B cell (primary cell): ENCODE results near the gene ARF6.
"Not testable (repeated sequence)": the region's sequence is repeated elsewhere in the genome, so short reads cannot be mapped to it uniquely, and the experiment has no call there.

Experiments
- EZH2 ChIP-seq: IDR thresholded peaks from 2 replicates; pipeline ENCODE4 v1.6.1; 2012; ENCODE audit warnings: borderline replicate concordance, low read depth, mild to moderate bottlenecking, moderate library complexity, low read length; ENCODE audit not compliant: insufficient read depth, poor library complexity, severe bottlenecking
- TF ChIP-seq, protein P1 (sequence below): fragments of 200-600 bp; IDR thresholded peaks from one replicate; pipeline ENCODE4 v1.8.0; 2022; ENCODE audit warnings: antibody characterized with exemption, mild to moderate bottlenecking

DNA sequence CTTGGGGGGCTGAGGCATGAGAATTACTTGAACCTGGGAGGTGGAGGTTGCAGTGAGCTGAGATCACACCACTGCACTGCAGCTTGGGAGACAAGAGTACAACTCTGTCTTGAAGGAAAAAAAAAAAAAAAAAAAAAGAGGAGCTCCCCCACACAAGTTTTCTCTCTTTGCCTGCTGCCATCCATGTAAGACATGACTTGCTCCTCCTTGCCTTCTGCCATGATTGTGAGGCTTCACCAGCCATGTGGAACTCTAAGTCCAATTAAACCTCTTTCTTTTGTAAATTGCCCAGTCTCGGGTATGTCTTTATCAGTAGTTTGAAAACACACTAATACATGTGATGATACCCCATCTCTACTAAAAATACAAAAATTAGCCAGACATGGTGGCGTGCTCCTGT is 46.3 kb downstream of the ARF6 start:
- TF ChIP-seq, protein P1, sequence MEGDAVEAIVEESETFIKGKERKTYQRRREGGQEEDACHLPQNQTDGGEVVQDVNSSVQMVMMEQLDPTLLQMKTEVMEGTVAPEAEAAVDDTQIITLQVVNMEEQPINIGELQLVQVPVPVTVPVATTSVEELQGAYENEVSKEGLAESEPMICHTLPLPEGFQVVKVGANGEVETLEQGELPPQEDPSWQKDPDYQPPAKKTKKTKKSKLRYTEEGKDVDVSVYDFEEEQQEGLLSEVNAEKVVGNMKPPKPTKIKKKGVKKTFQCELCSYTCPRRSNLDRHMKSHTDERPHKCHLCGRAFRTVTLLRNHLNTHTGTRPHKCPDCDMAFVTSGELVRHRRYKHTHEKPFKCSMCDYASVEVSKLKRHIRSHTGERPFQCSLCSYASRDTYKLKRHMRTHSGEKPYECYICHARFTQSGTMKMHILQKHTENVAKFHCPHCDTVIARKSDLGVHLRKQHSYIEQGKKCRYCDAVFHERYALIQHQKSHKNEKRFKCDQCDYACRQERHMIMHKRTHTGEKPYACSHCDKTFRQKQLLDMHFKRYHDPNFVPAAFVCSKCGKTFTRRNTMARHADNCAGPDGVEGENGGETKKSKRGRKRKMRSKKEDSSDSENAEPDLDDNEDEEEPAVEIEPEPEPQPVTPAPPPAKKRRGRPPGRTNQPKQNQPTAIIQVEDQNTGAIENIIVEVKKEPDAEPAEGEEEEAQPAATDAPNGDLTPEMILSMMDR = not testable (repeated sequence)
- not testable (repeated sequence) for TF ChIP-seq EZH2
